ENCODE data around the gene TTC31.
"Not testable (repeated sequence)": the region's sequence is repeated elsewhere in the genome, so short reads cannot be mapped to it uniquely, and the experiment has no call there.

Gene TTC31

GRCh38 chr2:74457129-74457548 lies 25.7 kb upstream of the TTC31 start:
- DNase-seq (ENCODE audit: low read depth in 3 of 3): no peak

DNA sequence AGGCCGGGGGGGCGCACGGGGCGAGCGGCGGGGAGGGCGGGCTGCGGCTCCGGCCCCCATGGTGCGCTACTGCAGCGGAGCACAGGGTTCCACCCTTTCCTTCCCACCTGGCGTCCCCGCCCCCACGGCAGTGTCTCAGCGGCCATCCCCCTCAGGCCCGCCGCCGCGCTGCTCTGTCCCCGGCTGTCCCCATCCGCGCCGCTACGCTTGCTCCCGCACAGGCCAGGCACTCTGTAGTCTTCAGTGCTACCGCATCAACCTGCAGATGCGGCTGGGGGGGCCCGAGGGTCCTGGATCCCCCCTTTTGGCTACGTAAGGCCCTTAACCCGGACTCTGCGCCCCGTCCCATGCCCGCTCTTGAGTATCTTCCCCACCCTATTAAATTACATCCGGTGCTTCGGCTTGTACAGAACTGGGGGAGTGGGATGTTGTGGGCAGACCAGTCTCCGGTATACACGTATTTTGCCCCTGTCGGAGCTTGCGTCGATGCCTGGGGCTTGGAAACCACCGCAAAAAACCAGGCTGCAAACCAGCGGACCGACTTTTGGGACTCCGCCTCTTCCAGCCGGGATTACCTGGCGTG lies 25.2 kb upstream of the TTC31 start:
- peak; percentile 67 to 75 (median 74) for DNase-seq (ENCODE audit: low read depth in 3 of 3)

DNA sequence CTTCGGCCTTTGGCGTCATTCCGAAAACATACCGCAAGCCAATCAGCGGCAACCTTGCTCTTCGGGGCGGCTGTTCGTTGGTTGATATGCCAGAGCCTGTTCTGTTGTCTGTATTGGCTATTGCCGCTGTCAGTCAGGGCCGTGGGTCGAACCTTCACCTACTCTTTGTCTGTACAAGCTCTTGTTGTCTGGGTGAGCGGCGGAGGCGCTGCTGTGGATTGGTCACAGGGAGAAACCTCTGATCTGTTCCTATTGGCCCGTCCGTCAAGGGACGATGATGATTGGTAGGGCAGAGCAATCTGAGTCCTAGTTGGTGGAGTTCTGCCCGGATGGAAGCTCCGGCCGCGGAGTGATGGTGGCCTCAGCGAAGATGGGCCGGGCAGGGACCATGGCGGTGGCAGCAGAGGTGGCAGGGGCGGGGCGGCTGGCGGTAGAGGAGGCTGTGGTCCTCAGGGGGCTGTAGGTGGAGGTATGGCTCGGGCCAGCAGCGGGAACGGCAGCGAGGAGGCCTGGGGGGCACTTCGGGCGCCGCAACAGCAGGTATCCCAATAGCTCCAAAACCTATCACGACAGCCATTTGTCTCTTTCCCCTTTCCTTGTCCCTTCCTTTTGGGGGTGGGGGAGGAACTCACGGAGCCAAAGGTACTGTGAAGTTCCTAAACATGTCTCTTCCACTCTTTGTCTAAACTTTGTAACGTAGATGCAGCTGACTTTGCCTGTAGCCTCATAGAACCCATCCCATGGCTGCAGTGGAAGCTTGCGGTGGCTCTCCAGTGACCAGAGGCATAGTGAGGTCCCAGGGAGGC lies 24.5 kb upstream of the TTC31 start, which contains the start of gene WBP1:
Gene WBP1 (plus strand): TSS at position 307 of the 806 bp plus-strand sequence. CDS start 165 bp downstream, at position 472.
- peak; percentile 88 to 98 (median 98) for DNase-seq (ENCODE audit: low read depth in 3 of 3)

- DNase-seq (ENCODE audit: low read depth in 3 of 3): no peak
Observed at GRCh38 chr2:74458938-74459363, 23.9 kb upstream of the TTC31 start.

- not testable (repeated sequence) for DNase-seq (ENCODE audit: low read depth in 3 of 3)
Observed at GRCh38 chr2:74459503-74460118, 23.3 kb upstream of the TTC31 start.

- DNase-seq (ENCODE audit: low read depth in 3 of 3): not testable (repeated sequence)
Observed at GRCh38 chr2:74460187-74460586, 22.7 kb upstream of the TTC31 start.

GRCh38 chr2:74461187-74462053 lies 21.5 kb upstream of the TTC31 start:
- no peak for DNase-seq (ENCODE audit: low read depth in 3 of 3)

DNA sequence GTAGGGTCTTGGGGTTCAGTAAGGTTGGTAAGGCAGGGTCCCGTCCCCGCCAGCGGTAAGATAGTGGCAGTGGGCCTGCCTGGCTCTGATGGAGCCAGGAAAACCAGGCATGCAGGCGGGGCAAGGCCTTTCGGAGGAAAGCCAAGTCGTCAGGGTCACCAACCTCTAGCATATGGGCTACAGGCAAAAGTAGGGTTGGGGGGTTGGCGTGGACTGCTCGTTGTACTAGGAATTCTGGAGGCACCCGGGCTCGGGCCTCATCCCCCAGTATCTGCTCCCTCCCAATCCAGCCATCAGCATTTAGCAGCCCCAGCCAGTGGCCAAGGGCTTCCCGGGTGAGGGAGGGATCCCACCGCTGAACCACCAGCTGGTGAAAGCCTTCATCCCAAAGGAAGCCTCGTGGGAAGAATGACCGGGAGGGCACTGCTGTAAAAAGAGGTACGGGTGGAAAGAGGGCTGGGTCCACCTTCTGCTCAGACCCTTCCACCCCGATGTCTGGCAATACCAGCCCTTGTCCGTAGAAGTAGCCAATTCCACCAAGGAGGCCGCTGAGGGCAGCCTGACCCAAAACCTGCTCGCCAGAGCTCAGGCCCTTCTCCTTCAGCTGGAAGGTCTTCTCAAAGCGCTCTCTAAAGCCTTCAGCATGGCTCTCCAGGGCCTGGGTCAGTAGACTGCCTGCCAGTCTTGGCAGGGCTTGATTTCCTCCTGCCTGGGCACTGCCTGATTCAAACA lies 20.7 kb upstream of the TTC31 start:
- DNase-seq (ENCODE audit: low read depth in 3 of 3): no peak

DNA sequence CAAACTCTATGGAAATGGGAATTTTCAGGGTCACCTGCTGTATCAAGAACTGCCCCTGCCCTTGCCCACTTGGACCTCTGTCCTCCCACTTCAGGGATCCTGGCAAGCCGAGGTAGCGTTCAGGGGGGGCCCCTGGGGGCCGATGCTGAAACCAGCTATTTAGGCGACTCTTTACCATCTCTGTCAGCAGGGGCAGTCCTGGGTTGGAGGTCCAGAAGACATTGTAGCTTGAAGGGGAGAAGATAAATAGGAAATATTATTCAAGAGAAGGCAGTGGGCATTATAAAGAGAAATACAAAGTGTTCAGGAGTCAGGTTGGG lies 20.1 kb upstream of the TTC31 start:
- DNase-seq (ENCODE audit: low read depth in 3 of 3): no peak

GRCh38 chr2:74464406-74464805 lies 18.5 kb upstream of the TTC31 start:
- DNase-seq (ENCODE audit: low read depth in 3 of 3): no peak

GRCh38 chr2:74470742-74471141 lies 12.1 kb upstream of the TTC31 start:
- not testable (repeated sequence) for DNase-seq (ENCODE audit: low read depth in 3 of 3)

DNA sequence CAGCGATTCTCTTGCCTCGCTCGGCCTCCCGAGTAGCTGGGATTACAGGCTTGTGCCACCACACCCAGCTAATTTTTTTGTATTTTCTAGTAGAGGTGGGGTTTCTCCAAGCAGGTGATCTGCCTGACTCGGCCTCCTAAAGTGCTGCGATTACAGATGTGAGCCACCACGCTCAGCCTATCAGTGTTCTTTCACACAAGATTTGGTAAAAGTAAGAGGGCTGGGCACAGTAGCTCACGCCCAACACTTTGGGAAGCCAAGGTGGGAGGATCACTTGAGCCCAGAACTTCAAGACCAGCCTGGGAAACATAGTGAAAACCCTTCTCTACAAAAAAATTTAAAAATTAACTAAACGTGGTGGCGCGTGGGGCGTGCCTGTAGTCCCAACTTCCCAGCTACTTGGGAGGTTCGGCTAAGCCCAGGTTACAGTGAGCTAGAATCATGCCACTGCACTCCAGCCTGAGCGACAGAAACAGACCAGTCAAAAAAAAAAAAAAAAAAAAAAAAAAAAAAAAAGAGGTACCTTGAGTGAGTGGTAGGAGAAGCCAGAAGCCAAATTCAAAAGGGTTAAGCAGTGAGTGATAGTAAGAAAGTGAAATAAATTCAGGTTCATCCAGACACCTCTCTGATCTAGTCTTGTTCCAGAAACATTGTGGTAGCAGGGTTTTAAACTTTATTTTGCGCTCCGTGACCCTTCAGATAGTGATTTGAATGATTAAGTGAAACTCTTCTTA lies 11.4 kb upstream of the TTC31 start:
- no peak for DNase-seq (ENCODE audit: low read depth in 3 of 3)

DNA sequence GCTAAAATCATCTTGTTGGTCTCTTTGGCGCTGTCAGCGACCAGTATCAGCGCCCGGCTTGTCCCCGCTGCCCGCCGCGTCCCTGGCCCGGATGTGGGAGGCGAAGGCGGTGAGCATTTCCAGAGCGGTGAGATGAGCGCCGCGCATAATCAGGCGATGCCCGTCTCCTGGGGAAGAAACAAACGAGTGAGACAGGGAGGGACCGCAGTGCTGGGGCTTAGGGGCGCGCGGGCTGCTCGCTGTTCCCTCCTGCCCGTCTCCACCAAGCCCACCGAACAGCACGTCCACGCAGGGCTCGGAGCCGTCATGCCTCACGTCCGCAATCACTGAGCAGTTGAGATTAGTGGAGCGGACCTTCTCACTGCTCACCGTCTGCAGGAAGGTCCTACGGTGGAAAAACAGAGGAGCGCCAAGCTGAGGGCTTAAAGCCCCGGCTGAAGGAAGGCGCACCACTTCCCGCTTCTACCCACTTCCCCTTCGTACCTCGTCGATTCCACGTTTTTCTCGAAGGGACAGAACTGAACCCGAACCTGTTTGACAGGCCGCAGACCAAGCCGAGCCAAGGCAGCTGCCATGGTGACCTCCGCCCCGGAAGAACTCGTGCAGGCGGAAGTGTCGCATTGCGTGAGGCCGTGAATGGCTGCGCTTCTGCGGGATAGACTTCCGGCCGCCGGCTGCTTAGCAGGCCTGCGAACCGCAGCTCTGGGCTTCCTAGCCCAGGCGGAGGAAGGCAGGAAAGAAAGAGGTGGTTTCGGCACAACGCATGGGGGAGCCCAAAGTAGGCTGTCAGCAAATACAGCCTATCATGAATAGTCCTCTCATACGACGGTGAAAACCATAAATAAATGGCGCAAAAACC lies 10.6 kb upstream of the TTC31 start, which contains the start of gene MRPL53:
Gene MRPL53 (minus strand): TSS at position 595 of the 859 bp plus-strand sequence. CDS start 20 bp downstream, at position 575.
- peak; percentile 88 to 98 (median 92) for DNase-seq (ENCODE audit: low read depth in 3 of 3)

- no peak for DNase-seq (ENCODE audit: low read depth in 3 of 3)
Observed at GRCh38 chr2:74472945-74473258, 10.0 kb upstream of the TTC31 start.

DNA sequence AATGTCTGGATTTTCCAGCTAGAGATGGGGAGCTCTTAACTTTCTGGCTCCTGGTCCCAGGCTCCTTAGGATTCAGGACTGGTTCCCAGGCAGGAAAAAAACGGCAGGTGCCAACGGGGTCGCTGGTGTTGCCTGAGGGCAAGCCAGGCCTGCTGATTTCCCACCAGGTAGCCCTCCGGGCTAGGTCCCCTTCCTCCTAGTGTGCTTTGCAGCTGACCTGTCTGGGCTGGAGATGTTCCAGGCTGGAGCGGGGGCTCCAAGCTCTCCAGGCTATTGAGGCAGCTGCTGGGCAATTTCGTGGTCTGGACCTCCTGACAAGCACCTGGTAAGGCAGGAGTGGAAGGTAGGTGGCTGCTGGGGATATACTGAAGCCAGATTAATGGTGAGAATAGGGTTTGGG lies 8.4 kb upstream of the TTC31 start:
- no peak for DNase-seq (ENCODE audit: low read depth in 3 of 3)

DNA sequence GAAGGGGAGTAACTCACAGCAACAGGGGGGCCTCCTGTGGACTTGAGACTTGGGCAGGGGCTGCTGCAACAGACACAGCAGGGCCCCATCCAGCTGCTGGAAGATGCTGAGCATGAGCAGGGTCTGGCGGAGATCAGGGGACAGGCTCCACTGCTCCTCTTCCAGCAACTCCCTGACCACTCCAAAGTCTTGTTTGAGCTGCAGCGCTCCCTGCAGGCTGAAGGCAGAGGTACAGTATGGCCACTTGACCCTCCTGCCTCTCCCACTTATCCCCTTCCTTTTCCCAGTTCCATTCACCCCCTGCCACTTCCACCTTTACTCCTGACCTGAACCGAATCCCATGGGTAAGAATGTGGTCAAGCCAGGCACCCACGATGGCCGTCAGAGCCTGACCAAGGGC lies 8.0 kb upstream of the TTC31 start:
- no peak for DNase-seq (ENCODE audit: low read depth in 3 of 3)

DNA sequence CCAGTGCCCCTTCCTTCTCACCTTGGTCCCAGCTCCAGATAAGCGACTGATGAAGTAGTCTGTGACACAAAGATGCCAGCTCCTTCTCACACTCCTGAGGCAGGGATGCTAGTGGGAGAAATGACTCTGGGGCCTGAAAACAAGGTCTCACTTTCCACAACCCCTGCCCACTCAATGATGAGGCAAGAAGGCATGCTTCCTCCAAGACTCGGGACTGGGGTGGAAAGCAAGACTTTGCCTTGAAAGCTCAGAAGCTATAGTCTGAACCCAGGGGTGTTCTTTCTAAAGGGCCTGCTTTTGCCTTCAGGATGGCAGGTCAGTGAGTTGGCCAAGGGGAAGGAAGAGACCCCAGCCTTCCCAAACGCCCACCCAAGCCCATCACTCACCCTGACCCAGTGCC lies 1.4 kb upstream of the TTC31 start:
- no peak for DNase-seq (ENCODE audit: low read depth in 3 of 3)

DNA sequence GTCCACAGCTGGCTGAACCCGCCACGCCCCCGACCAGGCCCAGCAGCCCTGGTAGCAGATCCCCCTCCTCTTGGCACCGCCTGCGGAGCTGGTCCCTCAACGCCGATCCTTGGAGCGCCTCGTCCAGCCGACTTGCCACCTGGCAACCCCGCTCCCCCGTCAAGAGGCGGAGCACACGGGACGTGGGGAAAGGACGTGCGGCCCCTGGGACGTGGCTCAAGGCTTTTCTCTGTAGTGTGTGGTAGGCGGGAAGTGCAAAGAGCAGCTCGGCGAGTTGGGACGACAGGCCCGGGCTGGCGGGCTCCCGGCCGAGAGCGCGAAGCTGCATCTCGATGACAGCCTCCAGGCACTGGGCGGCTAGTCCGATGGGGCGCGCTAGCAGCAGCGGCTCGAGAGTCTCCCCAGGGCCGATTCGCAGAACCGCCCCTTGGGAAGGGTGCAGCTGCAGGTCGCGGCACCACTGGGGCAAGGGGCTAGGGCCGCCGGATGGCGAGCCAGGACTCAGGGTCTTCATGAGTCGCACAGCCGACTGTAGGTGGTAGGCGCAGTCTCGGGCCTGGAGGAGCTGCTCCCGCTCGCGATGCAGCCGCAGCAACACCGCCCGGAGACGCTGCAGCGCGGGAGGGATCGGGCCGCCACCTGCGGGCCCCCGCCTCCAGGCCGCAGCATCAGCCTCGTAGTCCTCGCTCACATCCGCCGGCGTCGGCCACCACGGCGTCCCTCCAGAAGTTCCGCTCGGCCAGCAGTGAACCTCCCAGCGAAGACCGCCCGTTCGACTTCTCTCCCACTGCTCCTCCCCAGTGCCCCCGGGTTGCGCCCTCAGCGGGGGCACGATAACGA lies 700 bp upstream of the TTC31 start:
- peak in 1 of 3 experiments; percentile 50 for DNase-seq (ENCODE audit: low read depth in 3 of 3)

All from stimulated activated CD4-positive, alpha-beta T cell treated with anti-CD3 and anti-CD28 coated beads, TNF-alpha, amount 100 ng/mL, for 4 hours (primary cell).